A549 treated with dexamethasone at 1 μM for 4 hours (cell line): Measurements from ENCODE around the gene ZSCAN29. TPM values are rescaled to one million over a fixed set of nuclear protein-coding genes. Genes with fewer than 3 reads are reported as not detected.

Source experiments
- total RNA-seq: library from RNA; stranded (reverse); fragments of 200-300 nt; extraction: Qiagen RNA extraction; gene quantifications from 5 replicates; pipeline ENCODE4 v1.2.3, GENCODE V29; 2022

ZSCAN29 gene
- total RNA-seq = 6.8 to 10.8 TPM (median 9.6 TPM) in 5 replicates

GRCh38 chr15:43370975-43371974 is at the start of gene ZSCAN29, which contains the start of gene TUBGCP4:
ZSCAN29 (minus strand) TSS chr15:43371043; CDS start chr15:43369913, 1,130 bp downstream.
TUBGCP4 (plus strand) TSS chr15:43371101; CDS start chr15:43371355, 254 bp downstream.

DNA sequence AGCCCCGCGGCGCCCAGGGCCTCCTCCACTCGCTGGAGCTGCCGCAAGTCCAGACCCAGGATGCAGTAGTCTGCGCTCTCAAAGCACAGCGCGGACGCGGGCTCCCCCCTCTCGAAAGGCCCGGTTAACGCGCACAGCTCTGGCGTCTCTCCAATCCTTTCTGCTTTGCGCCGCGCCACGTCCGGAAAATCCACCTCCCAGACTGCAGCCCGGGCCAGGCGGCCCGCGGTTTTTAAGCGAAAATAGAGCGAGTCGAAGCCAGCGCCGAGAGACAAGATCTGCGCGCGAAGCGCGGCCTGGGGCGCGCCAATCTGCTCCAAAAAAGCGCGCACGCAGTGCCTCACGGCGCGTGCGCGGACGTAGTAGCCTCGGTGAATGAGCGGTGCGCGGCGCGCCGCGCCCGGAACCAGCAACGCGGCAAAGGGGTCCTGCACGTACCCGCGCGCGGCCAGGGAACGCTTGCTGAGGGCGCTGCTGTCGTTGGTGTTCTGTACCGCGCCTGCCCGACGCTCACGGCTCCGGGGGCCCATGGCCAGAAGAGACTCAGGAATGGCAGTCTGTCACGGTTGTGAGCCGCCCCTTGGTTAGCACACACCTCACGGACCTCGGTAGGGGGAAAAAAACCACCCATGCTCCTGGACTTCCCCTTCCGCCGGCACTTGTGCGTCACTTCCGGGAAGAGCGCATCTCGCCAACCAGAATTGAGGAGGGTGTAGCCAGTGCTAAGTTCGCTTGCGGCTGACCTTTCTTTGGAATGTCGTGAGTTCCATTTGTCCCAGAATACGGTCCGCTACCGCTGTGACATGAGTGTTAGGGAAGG is 40.7 kb downstream of the ZSCAN29 start, which contains the start of gene LCMT2:
TSS of gene LCMT2 (minus strand) at position 614 of the 820 bp plus-strand sequence. CDS start at position 530, 84 bp downstream.

Other genes with a start within 250 kb of the ZSCAN29 start
- gene TMEM62, start 237.5 kb downstream of the ZSCAN29 start, total RNA-seq = 8.4 to 9.7 TPM (median 9.2 TPM) in 5 replicates
- 22.8 to 26.5 TPM (median 25.0 TPM) in 5 replicates for gene CCNDBP1, start 185.6 kb downstream of the ZSCAN29 start, total RNA-seq
- not detected in 5 replicates for gene EPB42, start 150.0 kb downstream of the ZSCAN29 start, total RNA-seq
- gene TGM5, start 104.1 kb downstream of the ZSCAN29 start, total RNA-seq = not detected in 5 replicates
- not detected in 5 replicates for gene TGM7, start 68.8 kb downstream of the ZSCAN29 start, total RNA-seq
- 6.1 to 8.1 TPM (median 7.2 TPM) in 5 replicates for gene LCMT2, start 40.5 kb downstream of the ZSCAN29 start, total RNA-seq
- gene TUBGCP4, start 58 bp upstream of the ZSCAN29 start, total RNA-seq = 4.1 to 7.0 TPM (median 5.5 TPM) in 5 replicates
- gene TP53BP1, start 122.1 kb upstream of the ZSCAN29 start, total RNA-seq = 14.0 to 19.4 TPM (median 18.3 TPM) in 5 replicates
- gene MAP1A, start 146.6 kb upstream of the ZSCAN29 start, total RNA-seq = 0.45 to 0.74 TPM (median 0.64 TPM) in 5 replicates
- gene PPIP5K1, start 219.2 kb upstream of the ZSCAN29 start, total RNA-seq = 4.7 to 7.8 TPM (median 5.4 TPM) in 5 replicates
- gene CKMT1B, start 223.0 kb upstream of the ZSCAN29 start, total RNA-seq = 2.4 to 5.3 TPM (median 3.9 TPM) in 5 replicates
- gene STRC, start 247.8 kb upstream of the ZSCAN29 start, total RNA-seq = 0.04 to 0.15 TPM (median 0.08 TPM) in 5 replicates